ENCODE results near the gene PTPN4.

DNA sequence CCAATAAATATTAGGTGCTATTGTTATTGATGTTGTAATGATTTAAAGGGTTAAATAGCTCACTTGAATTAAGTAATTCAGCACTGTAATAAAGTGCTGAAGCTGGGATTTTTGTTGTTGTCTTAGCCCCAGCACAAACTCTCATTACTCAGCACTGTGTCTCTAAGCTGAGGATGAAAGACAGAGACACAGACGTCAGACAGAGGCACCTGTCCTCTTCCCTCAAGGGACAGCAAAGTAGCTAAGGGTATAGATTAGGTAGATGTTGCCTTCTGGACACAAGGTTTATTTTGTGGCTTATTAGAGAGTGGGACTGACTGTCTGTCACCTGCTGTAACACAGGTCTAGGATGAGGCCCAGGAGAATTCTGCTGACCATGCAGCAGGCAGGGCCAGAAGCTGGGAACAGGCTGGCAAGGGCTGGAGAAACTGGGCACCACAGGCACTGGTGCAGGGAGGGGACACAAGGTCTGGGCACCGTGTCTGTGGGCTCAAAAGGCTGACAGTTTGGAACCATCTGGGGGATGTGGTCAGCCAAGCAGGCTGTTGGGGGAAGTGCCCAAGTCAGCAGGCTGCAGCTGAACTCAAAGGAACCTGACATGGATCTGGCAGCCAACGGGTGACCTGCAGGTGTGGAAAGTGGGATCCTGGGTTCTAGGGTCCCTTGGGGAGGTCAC, 20.0 kb upstream of the PTPN4 start:
- no peak for TF ChIP-seq ESRRG (CRISPR knock-in tag; IDR thresholded peaks at IDR 0.05)
- TF ChIP-seq CSDC2 (CRISPR knock-in tag; IDR thresholded peaks at IDR 0.05): no peak
- no peak for TF ChIP-seq SNAI2 (CRISPR knock-in tag; IDR thresholded peaks at IDR 0.05)
- no peak for TF ChIP-seq ISL1 (CRISPR knock-in tag; IDR thresholded peaks at IDR 0.05)
- no peak for TF ChIP-seq GLIS3 (CRISPR knock-in tag; IDR thresholded peaks at IDR 0.05)
- TF ChIP-seq OSR1 (CRISPR knock-in tag; IDR thresholded peaks at IDR 0.05): no peak
- TF ChIP-seq ZFP3 (CRISPR knock-in tag; IDR thresholded peaks at IDR 0.05): no peak
- no peak for TF ChIP-seq ARNTL (CRISPR knock-in tag; IDR thresholded peaks at IDR 0.05; ENCODE audit: borderline replicate concordance, low read depth)
- TF ChIP-seq RARB (CRISPR knock-in tag; IDR thresholded peaks at IDR 0.05): no peak
- TF ChIP-seq, protein P1, sequence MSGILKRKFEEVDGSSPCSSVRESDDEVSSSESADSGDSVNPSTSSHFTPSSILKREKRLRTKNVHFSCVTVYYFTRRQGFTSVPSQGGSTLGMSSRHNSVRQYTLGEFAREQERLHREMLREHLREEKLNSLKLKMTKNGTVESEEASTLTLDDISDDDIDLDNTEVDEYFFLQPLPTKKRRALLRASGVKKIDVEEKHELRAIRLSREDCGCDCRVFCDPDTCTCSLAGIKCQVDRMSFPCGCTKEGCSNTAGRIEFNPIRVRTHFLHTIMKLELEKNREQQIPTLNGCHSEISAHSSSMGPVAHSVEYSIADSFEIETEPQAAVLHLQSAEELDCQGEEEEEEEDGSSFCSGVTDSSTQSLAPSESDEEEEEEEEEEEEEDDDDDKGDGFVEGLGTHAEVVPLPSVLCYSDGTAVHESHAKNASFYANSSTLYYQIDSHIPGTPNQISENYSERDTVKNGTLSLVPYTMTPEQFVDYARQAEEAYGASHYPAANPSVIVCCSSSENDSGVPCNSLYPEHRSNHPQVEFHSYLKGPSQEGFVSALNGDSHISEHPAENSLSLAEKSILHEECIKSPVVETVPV (CRISPR knock-in tag; IDR thresholded peaks at IDR 0.05): no peak
